HepG2 (cell line): Measurements from ENCODE around the gene UBE2O. TPM values are rescaled to one million over a fixed set of nuclear protein-coding genes. Genes with fewer than 3 reads are reported as not detected.

Source experiments
- ATAD3A ChIP-seq: sonication (generic); formaldehyde crosslinking; IDR thresholded peaks from 2 replicates; pipeline ENCODE4 v1.4.0; 2020; ENCODE audit warnings: missing genetic modification reagents
- GTF3A ChIP-seq: sonication (generic); formaldehyde crosslinking; conservative IDR thresholded peaks from 2 replicates; pipeline ENCODE4 v1.4.0; 2020; ENCODE audit warnings: mild to moderate bottlenecking, missing genetic modification reagents
- HNRNPH1 ChIP-seq: fragments of 200-400 bp; formaldehyde crosslinking; optimal IDR thresholded peaks from 2 replicates; pipeline ENCODE3; 2017; ENCODE audit warnings: mild to moderate bottlenecking, low read depth, low read length
- PAWR ChIP-seq: sonication (generic); formaldehyde crosslinking; IDR thresholded peaks from 2 replicates; pipeline ENCODE4 v1.4.0; 2020; ENCODE audit warnings: missing genetic modification reagents, mild to moderate bottlenecking, borderline replicate concordance
- SCMH1 ChIP-seq: sonication (generic); formaldehyde crosslinking; IDR thresholded peaks from 2 replicates; pipeline ENCODE4 v1.9.0; 2021; ENCODE audit warnings: missing genetic modification reagents, mild to moderate bottlenecking, borderline replicate concordance
- THYN1 ChIP-seq: sonication (generic); formaldehyde crosslinking; IDR thresholded peaks from 2 replicates; pipeline ENCODE4 v1.8.1; 2023; ENCODE audit warnings: low read depth, mild to moderate bottlenecking, moderate library complexity, missing genetic modification reagents, borderline replicate concordance
- YEATS2 ChIP-seq: sonication (generic); formaldehyde crosslinking; IDR thresholded peaks from 2 replicates; pipeline ENCODE4 v1.4.0; 2020; ENCODE audit warnings: missing genetic modification reagents, borderline replicate concordance
- ZNF205 ChIP-seq: IDR thresholded peaks from 2 replicates; pipeline ENCODE4 v1.6.1; 2018; ENCODE audit warnings: missing biosample characterization, missing genetic modification reagents
- ZNF224 ChIP-seq: sonication (generic); formaldehyde crosslinking; IDR thresholded peaks from 2 replicates; pipeline ENCODE4 v1.5.0; 2020; ENCODE audit warnings: mild to moderate bottlenecking, missing genetic modification reagents
- ZNF33A ChIP-seq: sonication (generic); formaldehyde crosslinking; IDR thresholded peaks from 2 replicates; pipeline ENCODE4 v1.5.1; 2020; ENCODE audit warnings: missing genetic modification reagents, mild to moderate bottlenecking, moderate library complexity, borderline replicate concordance
- ZNF841 ChIP-seq: sonication (generic); formaldehyde crosslinking; IDR thresholded peaks from 2 replicates; pipeline ENCODE4 v1.8.1; 2023; ENCODE audit warnings: missing genetic modification reagents, borderline replicate concordance
- polyA plus RNA-seq, 8 experiments: library from polyadenylated mRNA; depleted of rRNA in 3 of 8; stranded (reverse) in 7 of 8; unstranded in 1 of 8; fragments of >200 nt; fragmentation: Illumina TruSeq in 4 of 8; extraction: Trizol in 4 of 8; gene quantifications; 2 replicates each; pipeline versions ENCODE4 v1.2.1 to v1.2.3, GENCODE V29; 2011 to 2016; ENCODE audit warnings: low read depth in 4 of 8, missing spikeins in 1 of 8, mixed read lengths in 1 of 8; ENCODE audit not compliant: insufficient read depth in 1 of 8
- total RNA-seq, 5 experiments: library from RNA; depleted of rRNA; stranded (reverse); fragments of >200 nt; fragmentation: Illumina TruSeq; extraction: Trizol; gene quantifications; 2 replicates each; pipeline ENCODE4 v1.2.3, GENCODE V29; 2016; ENCODE audit warnings: low read depth in 1 of 5
- TF ChIP-seq, protein P1 (sequence below): sonication (generic); formaldehyde crosslinking; IDR thresholded peaks from 2 replicates; pipeline ENCODE4 v1.4.0; 2020; ENCODE audit warnings: missing genetic modification reagents, borderline replicate concordance
- TF ChIP-seq, protein P2 (sequence below): sonication (generic); formaldehyde crosslinking; IDR thresholded peaks from 2 replicates; pipeline ENCODE4 v1.4.0; 2020; ENCODE audit warnings: missing genetic modification reagents
- TF ChIP-seq, protein P3 (sequence below): sonication (generic); formaldehyde crosslinking; IDR thresholded peaks from 2 replicates; pipeline ENCODE4 v1.5.1; 2020; ENCODE audit warnings: mild to moderate bottlenecking, missing genetic modification reagents, moderate library complexity
- TF ChIP-seq, protein P4 (sequence below): IDR thresholded peaks from 2 replicates; pipeline ENCODE4 v1.6.1; 2018; ENCODE audit warnings: missing genetic modification reagents

UBE2O gene
- total and polyA plus RNA-seq, 2 of the 13 experiments (the other 11 are each of a cell fraction or from before 2014, with no cell fraction given), result 21.5 to 23.5 TPM

DNA sequence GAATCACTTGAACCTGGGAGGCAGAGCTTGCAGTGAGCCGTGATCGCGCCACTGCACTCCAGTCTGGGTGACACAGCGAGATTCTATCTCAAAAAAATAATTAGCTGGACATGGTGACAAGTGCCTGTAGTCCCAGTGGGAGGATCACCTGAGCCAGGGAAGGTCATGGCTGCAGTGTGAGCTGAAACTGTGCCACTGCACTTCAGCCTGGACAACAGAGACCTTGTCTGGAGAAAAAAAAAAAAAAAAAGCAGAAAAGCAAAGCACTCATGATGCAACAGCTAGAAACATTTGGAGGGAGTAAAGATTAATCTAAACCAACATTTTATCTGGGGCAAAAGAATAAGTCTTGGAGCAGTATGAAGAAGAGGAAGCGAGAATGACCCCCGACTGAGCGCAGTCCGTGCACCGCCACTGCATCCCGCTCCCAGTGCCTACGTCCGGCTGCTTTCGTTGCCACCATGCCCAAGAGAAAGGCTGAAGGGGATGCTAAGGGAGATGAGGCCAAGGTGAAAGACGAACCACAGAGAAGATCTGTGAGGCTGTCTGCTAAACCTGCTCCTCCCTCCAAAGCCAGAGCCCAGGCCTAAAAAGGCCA, 107.5 kb downstream of the UBE2O start (continued):
- TF ChIP-seq ATAD3A, result no peak
- TF ChIP-seq, protein P1, sequence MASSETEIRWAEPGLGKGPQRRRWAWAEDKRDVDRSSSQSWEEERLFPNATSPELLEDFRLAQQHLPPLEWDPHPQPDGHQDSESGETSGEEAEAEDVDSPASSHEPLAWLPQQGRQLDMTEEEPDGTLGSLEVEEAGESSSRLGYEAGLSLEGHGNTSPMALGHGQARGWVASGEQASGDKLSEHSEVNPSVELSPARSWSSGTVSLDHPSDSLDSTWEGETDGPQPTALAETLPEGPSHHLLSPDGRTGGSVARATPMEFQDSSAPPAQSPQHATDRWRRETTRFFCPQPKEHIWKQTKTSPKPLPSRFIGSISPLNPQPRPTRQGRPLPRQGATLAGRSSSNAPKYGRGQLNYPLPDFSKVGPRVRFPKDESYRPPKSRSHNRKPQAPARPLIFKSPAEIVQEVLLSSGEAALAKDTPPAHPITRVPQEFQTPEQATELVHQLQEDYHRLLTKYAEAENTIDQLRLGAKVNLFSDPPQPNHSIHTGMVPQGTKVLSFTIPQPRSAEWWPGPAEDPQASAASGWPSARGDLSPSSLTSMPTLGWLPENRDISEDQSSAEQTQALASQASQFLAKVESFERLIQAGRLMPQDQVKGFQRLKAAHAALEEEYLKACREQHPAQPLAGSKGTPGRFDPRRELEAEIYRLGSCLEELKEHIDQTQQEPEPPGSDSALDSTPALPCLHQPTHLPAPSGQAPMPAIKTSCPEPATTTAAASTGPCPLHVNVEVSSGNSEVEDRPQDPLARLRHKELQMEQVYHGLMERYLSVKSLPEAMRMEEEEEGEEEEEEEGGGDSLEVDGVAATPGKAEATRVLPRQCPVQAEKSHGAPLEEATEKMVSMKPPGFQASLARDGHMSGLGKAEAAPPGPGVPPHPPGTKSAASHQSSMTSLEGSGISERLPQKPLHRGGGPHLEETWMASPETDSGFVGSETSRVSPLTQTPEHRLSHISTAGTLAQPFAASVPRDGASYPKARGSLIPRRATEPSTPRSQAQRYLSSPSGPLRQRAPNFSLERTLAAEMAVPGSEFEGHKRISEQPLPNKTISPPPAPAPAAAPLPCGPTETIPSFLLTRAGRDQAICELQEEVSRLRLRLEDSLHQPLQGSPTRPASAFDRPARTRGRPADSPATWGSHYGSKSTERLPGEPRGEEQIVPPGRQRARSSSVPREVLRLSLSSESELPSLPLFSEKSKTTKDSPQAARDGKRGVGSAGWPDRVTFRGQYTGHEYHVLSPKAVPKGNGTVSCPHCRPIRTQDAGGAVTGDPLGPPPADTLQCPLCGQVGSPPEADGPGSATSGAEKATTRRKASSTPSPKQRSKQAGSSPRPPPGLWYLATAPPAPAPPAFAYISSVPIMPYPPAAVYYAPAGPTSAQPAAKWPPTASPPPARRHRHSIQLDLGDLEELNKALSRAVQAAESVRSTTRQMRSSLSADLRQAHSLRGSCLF (CRISPR knock-in tag), result no peak
- TF ChIP-seq, protein P2, sequence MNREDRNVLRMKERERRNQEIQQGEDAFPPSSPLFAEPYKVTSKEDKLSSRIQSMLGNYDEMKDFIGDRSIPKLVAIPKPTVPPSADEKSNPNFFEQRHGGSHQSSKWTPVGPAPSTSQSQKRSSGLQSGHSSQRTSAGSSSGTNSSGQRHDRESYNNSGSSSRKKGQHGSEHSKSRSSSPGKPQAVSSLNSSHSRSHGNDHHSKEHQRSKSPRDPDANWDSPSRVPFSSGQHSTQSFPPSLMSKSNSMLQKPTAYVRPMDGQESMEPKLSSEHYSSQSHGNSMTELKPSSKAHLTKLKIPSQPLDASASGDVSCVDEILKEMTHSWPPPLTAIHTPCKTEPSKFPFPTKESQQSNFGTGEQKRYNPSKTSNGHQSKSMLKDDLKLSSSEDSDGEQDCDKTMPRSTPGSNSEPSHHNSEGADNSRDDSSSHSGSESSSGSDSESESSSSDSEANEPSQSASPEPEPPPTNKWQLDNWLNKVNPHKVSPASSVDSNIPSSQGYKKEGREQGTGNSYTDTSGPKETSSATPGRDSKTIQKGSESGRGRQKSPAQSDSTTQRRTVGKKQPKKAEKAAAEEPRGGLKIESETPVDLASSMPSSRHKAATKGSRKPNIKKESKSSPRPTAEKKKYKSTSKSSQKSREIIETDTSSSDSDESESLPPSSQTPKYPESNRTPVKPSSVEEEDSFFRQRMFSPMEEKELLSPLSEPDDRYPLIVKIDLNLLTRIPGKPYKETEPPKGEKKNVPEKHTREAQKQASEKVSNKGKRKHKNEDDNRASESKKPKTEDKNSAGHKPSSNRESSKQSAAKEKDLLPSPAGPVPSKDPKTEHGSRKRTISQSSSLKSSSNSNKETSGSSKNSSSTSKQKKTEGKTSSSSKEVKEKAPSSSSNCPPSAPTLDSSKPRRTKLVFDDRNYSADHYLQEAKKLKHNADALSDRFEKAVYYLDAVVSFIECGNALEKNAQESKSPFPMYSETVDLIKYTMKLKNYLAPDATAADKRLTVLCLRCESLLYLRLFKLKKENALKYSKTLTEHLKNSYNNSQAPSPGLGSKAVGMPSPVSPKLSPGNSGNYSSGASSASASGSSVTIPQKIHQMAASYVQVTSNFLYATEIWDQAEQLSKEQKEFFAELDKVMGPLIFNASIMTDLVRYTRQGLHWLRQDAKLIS (CRISPR knock-in tag), result no peak
- TF ChIP-seq ZNF841 (CRISPR knock-in tag), result no peak
- TF ChIP-seq, protein P3, sequence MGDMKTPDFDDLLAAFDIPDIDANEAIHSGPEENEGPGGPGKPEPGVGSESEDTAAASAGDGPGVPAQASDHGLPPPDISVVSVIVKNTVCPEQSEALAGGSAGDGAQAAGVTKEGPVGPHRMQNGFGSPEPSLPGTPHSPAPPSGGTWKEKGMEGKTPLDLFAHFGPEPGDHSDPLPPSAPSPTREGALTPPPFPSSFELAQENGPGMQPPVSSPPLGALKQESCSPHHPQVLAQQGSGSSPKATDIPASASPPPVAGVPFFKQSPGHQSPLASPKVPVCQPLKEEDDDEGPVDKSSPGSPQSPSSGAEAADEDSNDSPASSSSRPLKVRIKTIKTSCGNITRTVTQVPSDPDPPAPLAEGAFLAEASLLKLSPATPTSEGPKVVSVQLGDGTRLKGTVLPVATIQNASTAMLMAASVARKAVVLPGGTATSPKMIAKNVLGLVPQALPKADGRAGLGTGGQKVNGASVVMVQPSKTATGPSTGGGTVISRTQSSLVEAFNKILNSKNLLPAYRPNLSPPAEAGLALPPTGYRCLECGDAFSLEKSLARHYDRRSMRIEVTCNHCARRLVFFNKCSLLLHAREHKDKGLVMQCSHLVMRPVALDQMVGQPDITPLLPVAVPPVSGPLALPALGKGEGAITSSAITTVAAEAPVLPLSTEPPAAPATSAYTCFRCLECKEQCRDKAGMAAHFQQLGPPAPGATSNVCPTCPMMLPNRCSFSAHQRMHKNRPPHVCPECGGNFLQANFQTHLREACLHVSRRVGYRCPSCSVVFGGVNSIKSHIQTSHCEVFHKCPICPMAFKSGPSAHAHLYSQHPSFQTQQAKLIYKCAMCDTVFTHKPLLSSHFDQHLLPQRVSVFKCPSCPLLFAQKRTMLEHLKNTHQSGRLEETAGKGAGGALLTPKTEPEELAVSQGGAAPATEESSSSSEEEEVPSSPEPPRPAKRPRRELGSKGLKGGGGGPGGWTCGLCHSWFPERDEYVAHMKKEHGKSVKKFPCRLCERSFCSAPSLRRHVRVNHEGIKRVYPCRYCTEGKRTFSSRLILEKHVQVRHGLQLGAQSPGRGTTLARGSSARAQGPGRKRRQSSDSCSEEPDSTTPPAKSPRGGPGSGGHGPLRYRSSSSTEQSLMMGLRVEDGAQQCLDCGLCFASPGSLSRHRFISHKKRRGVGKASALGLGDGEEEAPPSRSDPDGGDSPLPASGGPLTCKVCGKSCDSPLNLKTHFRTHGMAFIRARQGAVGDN (CRISPR knock-in tag), result peak; percentile 65
- TF ChIP-seq GTF3A (CRISPR knock-in tag), result no peak
- no peak for TF ChIP-seq ZNF33A (CRISPR knock-in tag)
- TF ChIP-seq THYN1 (CRISPR knock-in tag), result no peak
- TF ChIP-seq SCMH1, result no peak
- TF ChIP-seq ZNF224 (CRISPR knock-in tag), result no peak
- TF ChIP-seq PAWR (CRISPR knock-in tag), result no peak
- no peak for TF ChIP-seq HNRNPH1
- TF ChIP-seq, protein P4, sequence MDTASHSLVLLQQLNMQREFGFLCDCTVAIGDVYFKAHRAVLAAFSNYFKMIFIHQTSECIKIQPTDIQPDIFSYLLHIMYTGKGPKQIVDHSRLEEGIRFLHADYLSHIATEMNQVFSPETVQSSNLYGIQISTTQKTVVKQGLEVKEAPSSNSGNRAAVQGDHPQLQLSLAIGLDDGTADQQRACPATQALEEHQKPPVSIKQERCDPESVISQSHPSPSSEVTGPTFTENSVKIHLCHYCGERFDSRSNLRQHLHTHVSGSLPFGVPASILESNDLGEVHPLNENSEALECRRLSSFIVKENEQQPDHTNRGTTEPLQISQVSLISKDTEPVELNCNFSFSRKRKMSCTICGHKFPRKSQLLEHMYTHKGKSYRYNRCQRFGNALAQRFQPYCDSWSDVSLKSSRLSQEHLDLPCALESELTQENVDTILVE (CRISPR knock-in tag), result no peak
- TF ChIP-seq YEATS2 (CRISPR knock-in tag), result no peak
- TF ChIP-seq ZNF205 (CRISPR knock-in tag), result no peak
